Osteocyte (in vitro differentiated cells): ENCODE results near the gene LRRN2. TPM values are rescaled to one million over a fixed set of nuclear protein-coding genes. Genes with fewer than 3 reads are reported as not detected.

Experiments used
- DNase-seq: peaks from one replicate; pipeline ENCODE4 v3.0.0; 2021; ENCODE audit warnings: mixed read lengths; ENCODE audit not compliant: unreplicated experiment; ENCODE audit errors: extremely low spot score
- H3K27ac Mint-ChIP-seq: one replicate; pipeline ENCODE4 v1.8.0; 2021; ENCODE audit warnings: mild to moderate bottlenecking, mixed read lengths; ENCODE audit not compliant: unreplicated experiment
- H3K27me3 Mint-ChIP-seq: one replicate; pipeline ENCODE4 v1.8.0; 2021; ENCODE audit warnings: mixed read lengths; ENCODE audit not compliant: unreplicated experiment
- H3K36me3 Mint-ChIP-seq: one replicate; pipeline ENCODE4 v1.8.0; 2021; ENCODE audit warnings: mixed read lengths; ENCODE audit not compliant: unreplicated experiment
- H3K4me1 Mint-ChIP-seq: one replicate; pipeline ENCODE4 v1.8.0; 2021; ENCODE audit warnings: mixed read lengths; ENCODE audit not compliant: unreplicated experiment
- H3K4me3 Mint-ChIP-seq: one replicate; pipeline ENCODE4 v1.8.0; 2021; ENCODE audit warnings: mild to moderate bottlenecking, moderate library complexity, mixed read lengths; ENCODE audit not compliant: unreplicated experiment
- H3K9me3 Mint-ChIP-seq: one replicate; pipeline ENCODE4 v1.8.0; 2021; ENCODE audit warnings: mixed read lengths; ENCODE audit not compliant: unreplicated experiment
- long read RNA-seq: library from polyadenylated mRNA; unstranded; transcript quantifications from one replicate; pipeline ENCODE4 v2.0.0, GENCODE V29; 2021
- total RNA-seq: library from RNA; stranded (reverse); gene quantifications from 2 replicates; pipeline ENCODE4 v1.2.1, GENCODE V29; 2021
- TF ChIP-seq, protein P1 (sequence below): fragments of 200-600 bp; sonication (generic); IDR thresholded peaks from 2 replicates; pipeline ENCODE4 v1.5.0; 2021; ENCODE audit warnings: antibody characterized with exemption, mild to moderate bottlenecking, moderate library complexity

LRRN2 gene
- total RNA-seq, result not detected in 2 replicates
- long read RNA-seq, result 0 reads

DNA sequence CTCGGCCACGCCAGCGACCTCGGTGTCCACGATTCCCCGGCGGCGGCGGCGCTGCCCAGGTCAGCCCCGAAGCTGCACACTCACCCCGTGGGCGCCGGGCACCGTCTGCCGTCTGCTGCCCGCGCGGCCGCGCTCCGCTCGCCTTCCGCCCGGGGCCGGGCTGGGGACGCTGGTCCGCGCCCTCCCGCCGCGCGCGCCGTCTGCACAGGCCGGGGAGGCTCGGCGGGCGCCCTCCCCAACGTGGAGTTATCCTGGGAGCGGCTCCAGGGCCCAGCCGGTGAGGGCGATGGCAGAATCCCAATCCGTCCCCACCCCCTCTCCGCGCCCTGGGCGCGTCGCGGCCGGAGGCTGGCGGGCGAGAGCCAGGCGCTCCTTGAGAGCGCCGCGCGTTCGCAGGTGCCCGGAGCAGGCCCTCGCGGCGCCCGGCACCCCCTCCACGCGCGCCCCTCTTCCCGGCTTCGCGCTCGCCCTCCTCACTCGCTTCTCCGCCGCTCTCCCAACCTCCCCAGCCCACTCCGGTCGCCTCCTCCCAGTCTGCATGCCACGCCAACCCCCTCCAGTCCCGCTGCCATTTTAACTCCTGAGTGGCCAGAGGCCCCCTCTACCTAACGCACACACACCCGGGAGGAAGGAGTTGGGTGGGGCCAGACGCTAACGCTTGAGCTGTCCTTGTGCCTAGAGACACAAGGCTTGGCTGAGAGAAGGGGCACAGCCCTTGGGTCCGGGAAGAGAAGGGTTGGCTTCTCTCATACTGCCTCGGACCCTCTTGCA, at the start of gene LRRN2:
TSS of gene LRRN2 (minus strand) at position 503 of the 771 bp plus-strand sequence. CDS start 65,746 bp downstream, outside the sequence.
- H3K4me1 Mint-ChIP-seq, result peaks cover 4% of the 10 kb centered on the region
- no peak for DNase-seq
- H3K4me3 Mint-ChIP-seq, result peak within 1 kb of the TSS; percentile 55
- peaks cover 58% of the 10 kb centered on the region for H3K27me3 Mint-ChIP-seq
- H3K36me3 Mint-ChIP-seq, result no peaks in the 10 kb centered on the region
- no peaks in the 10 kb centered on the region for H3K9me3 Mint-ChIP-seq
- no peak within 1 kb of the TSS for H3K27ac Mint-ChIP-seq
- TF ChIP-seq, protein P1, sequence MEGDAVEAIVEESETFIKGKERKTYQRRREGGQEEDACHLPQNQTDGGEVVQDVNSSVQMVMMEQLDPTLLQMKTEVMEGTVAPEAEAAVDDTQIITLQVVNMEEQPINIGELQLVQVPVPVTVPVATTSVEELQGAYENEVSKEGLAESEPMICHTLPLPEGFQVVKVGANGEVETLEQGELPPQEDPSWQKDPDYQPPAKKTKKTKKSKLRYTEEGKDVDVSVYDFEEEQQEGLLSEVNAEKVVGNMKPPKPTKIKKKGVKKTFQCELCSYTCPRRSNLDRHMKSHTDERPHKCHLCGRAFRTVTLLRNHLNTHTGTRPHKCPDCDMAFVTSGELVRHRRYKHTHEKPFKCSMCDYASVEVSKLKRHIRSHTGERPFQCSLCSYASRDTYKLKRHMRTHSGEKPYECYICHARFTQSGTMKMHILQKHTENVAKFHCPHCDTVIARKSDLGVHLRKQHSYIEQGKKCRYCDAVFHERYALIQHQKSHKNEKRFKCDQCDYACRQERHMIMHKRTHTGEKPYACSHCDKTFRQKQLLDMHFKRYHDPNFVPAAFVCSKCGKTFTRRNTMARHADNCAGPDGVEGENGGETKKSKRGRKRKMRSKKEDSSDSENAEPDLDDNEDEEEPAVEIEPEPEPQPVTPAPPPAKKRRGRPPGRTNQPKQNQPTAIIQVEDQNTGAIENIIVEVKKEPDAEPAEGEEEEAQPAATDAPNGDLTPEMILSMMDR, result no peak

DNA sequence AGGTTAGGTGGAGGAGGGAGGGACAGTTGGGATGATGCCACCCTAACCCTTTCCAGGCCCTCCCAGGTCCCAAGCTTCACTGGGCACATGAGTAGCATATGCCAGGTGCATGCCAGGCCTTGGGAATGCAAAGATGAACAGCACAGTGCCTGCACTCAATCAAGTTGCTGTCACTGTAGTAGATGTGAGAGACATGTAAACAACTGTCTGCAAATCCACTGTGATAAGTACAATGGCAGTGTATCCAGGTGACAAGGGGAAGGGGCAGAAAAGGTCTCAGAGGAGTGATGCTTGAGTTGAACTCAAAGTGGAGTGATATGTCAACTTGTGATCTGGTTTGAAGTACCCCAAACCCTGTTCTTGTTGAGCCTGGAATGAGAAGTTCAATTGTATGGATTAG, 49.5 kb upstream of the LRRN2 start:
- Mint-ChIP-seq H3K27me3 (peaks cover 44% of the 10 kb centered on the region), H3K4me3 (no peak overlapping the region), H3K9me3 (no peaks in the 10 kb centered on the region), H3K36me3 (no peaks in the 10 kb centered on the region), H3K27ac (no peak overlapping the region), H3K4me1 (no peaks in the 10 kb centered on the region)
- DNase-seq, result peak; percentile 54
- TF ChIP-seq, protein P1, result no peak

DNA sequence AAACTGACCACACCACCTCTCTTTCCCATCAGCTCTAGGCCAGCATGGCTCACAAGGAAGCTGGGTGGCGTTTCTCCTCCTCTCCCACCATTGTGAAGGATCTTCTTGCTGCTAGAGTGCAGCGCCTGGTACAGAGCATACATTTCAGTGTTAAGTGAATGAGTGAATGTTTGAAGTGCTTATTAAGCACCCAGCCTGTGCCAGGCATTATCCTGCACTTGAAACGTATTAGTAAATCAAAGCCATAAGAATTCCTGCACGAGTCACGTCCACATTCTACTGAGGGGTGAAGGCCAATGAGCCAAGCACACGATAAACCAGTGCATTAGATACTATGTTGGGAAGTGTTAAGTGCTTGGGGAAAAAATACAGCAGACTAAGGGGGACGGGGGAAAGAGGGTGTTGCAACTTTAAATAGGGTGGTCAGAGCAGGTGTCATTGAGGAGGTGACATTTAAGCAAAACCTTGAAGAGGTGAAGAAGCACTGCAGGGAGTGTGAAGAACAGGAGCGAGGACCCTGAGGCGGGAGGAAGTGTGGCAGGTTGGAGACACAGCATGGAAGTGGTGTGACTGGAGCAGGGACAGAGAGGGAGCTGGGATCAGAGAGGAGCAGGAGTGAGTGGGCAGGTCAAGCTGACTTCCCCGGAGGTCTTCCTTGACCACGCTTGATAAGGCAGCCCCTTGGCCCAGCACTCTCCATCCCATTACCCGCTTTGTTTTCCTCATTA, 48.5 kb upstream of the LRRN2 start:
- H3K4me3 Mint-ChIP-seq, result no peak overlapping the region
- no peaks in the 10 kb centered on the region for H3K4me1 Mint-ChIP-seq
- no peaks in the 10 kb centered on the region for H3K9me3 Mint-ChIP-seq
- no peak overlapping the region for H3K27ac Mint-ChIP-seq
- no peak for DNase-seq
- H3K36me3 Mint-ChIP-seq, result no peaks in the 10 kb centered on the region
- H3K27me3 Mint-ChIP-seq, result peaks cover 42% of the 10 kb centered on the region
- TF ChIP-seq, protein P1, result no peak

DNA sequence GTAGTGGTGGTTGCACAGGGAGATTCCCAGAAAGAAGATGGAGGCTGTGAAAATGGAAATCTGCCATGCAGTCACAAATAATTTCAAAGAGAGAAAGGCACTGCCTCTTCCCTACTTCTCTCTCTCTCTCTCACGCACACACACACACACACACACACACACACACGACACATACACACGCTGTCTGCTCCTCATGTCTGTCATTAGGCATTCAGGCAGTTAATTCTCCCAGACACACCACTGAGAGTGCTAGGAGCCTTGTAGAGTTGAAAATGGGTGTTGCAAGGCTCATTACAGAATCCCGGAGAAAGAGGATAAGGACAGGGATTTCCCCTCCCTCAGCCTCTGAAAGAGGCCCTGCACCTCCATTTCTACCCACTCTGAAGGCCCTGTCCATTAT, 47.8 kb upstream of the LRRN2 start:
- Mint-ChIP-seq H3K4me3 (no peak overlapping the region), H3K4me1 (no peaks in the 10 kb centered on the region), H3K36me3 (no peaks in the 10 kb centered on the region), H3K27me3 (peaks cover 45% of the 10 kb centered on the region), H3K9me3 (no peaks in the 10 kb centered on the region), H3K27ac (no peak overlapping the region)
- no peak for DNase-seq
- TF ChIP-seq, protein P1, result no peak

DNA sequence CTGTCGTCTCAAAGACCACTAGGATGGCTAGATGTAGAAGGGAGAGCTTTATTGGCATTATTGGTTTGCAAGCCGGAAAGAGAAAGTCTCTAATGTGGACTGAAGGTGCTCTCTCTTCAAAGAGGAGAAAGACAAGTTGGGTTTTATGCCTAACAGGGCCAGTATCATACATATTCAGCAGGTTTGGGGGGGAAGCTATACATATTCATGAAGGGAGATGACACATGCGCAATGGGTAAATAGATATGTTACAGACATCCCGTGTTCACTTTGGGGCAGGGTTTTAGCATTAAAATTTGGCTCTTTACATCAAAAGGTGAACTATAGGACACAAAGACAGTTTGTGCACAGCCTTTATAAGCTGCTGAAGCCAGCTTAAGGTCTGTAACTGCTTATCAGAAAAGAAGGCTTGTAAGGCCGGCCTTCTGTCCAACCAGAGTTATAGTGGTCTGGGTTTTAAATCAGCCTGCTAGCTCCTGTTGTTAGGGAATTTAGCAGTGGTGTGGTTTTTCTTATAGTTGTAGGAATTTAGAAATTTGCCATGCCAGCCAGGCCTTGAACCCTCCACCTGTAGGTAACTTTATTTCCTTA, 46.5 kb upstream of the LRRN2 start:
- no peak for DNase-seq
- Mint-ChIP-seq H3K27me3 (peaks cover 47% of the 10 kb centered on the region), H3K4me1 (no peaks in the 10 kb centered on the region), H3K36me3 (no peaks in the 10 kb centered on the region), H3K27ac (no peak overlapping the region), H3K9me3 (no peaks in the 10 kb centered on the region), H3K4me3 (no peak overlapping the region)
- TF ChIP-seq, protein P1, result no peak
